Trophoblast cell (in vitro differentiated cells and primary cell): ENCODE data around the gene ATP6V0E2.

Experiments
- DNase-seq, 2 donors: peaks; one replicate each; pipeline ENCODE4 v3.0.0-alpha.2; 2016
- H2AFZ ChIP-seq: 2 replicates; pipeline ENCODE4 v1.6.1; 2013; ENCODE audit warnings: low read length, moderate library complexity, mild to moderate bottlenecking; ENCODE audit not compliant: insufficient read depth, poor library complexity
- H2AK5ac ChIP-seq: 2 replicates; pipeline ENCODE4 v1.6.1; 2013; ENCODE audit warnings: mild to moderate bottlenecking, low read length
- H2BK120ac ChIP-seq: 2 replicates; pipeline ENCODE4 v1.6.1; 2013; ENCODE audit warnings: low read length, mild to moderate bottlenecking, moderate library complexity; ENCODE audit not compliant: insufficient read depth, poor library complexity
- H2BK12ac ChIP-seq: 2 replicates; pipeline ENCODE4 v1.6.1; 2013; ENCODE audit warnings: mild to moderate bottlenecking, low read length, moderate library complexity
- H2BK5ac ChIP-seq: 2 replicates; pipeline ENCODE4 v1.6.1; 2013; ENCODE audit warnings: low read length, low read depth, moderate library complexity, mild to moderate bottlenecking; ENCODE audit not compliant: poor library complexity
- H3K14ac ChIP-seq: 2 replicates; pipeline ENCODE4 v1.6.1; 2013; ENCODE audit warnings: mild to moderate bottlenecking, low read length
- H3K18ac ChIP-seq: 2 replicates; pipeline ENCODE4 v1.6.1; 2013; ENCODE audit warnings: mild to moderate bottlenecking, low read length
- H3K23ac ChIP-seq: 2 replicates; pipeline ENCODE4 v1.6.1; 2013; ENCODE audit warnings: low read length
- H3K27ac ChIP-seq: 2 replicates; pipeline ENCODE4 v1.5.1; 2013; ENCODE audit warnings: low read depth, mild to moderate bottlenecking, inconsistent platforms, low read length, moderate library complexity
- H3K27me3 ChIP-seq: 2 replicates; pipeline ENCODE4 v1.6.1; 2013; ENCODE audit warnings: inconsistent platforms, mild to moderate bottlenecking, low read length, moderate library complexity; ENCODE audit not compliant: insufficient read depth
- H3K36me3 ChIP-seq, 2 experiments: 1 replicate in 1 of 2; 2 replicates in 1 of 2; pipeline ENCODE4 v1.6.1; 2013; ENCODE audit warnings: low read length in 2 of 2, mild to moderate bottlenecking in 2 of 2, moderate library complexity in 1 of 2; ENCODE audit not compliant: insufficient read depth in 2 of 2, control insufficient read depth in 1 of 2
- H3K4ac ChIP-seq: 2 replicates; pipeline ENCODE4 v1.6.1; 2013; ENCODE audit warnings: low read depth, mild to moderate bottlenecking, low read length, moderate library complexity
- H3K4me1 ChIP-seq, 2 experiments: 1 replicate in 1 of 2; 2 replicates in 1 of 2; pipeline ENCODE4 v1.6.1; 2013; ENCODE audit warnings: low read length in 2 of 2, mild to moderate bottlenecking in 2 of 2, moderate library complexity in 1 of 2; ENCODE audit not compliant: insufficient read depth in 2 of 2, control insufficient read depth in 1 of 2
- H3K4me2 ChIP-seq: 2 replicates; pipeline ENCODE4 v1.6.1; 2013; ENCODE audit warnings: inconsistent platforms, mild to moderate bottlenecking, low read length, moderate library complexity
- H3K4me3 ChIP-seq: 2 replicates; pipeline ENCODE4 v1.5.1; 2013; ENCODE audit warnings: mild to moderate bottlenecking, low read depth, low read length, inconsistent platforms
- H3K79me1 ChIP-seq: one replicate; pipeline ENCODE4 v1.6.1; 2013; ENCODE audit warnings: low read length
- H3K79me2 ChIP-seq: 2 replicates; pipeline ENCODE4 v1.6.1; 2013; ENCODE audit warnings: low read length, mild to moderate bottlenecking; ENCODE audit not compliant: control insufficient read depth, insufficient read depth, poor library complexity
- H3K9ac ChIP-seq: 2 replicates; pipeline ENCODE4 v1.6.1; 2013; ENCODE audit warnings: mild to moderate bottlenecking, low read length
- H3K9me3 ChIP-seq: 2 replicates; pipeline ENCODE4 v1.6.1; 2013; ENCODE audit warnings: low read depth, mild to moderate bottlenecking, control low read depth, inconsistent platforms, low read length; ENCODE audit not compliant: insufficient read depth
- H4K12ac ChIP-seq: 2 replicates; pipeline ENCODE4 v1.6.1; 2013; ENCODE audit warnings: low read depth, mild to moderate bottlenecking, low read length, moderate library complexity
- H4K8ac ChIP-seq: 2 replicates; pipeline ENCODE4 v1.6.1; 2013; ENCODE audit warnings: low read depth, mild to moderate bottlenecking, low read length, moderate library complexity
- H4K91ac ChIP-seq: one replicate; pipeline ENCODE4 v1.6.1; 2013; ENCODE audit warnings: low read depth, mild to moderate bottlenecking, low read length, moderate library complexity
- WGBS: extraction: QIAGEN DNeasy Blood & Tissue Kit; methylation state at CpG from one replicate; pipeline ENCODE4 v1.1.7; 2013; ENCODE audit warnings: missing lambda C conversion rate; ENCODE audit not compliant: insufficient read length, insufficient coverage; ENCODE audit errors: extremely low coverage; 5-methylcytosine and 5-hydroxymethylcytosine counted together

ATP6V0E2 gene

DNA sequence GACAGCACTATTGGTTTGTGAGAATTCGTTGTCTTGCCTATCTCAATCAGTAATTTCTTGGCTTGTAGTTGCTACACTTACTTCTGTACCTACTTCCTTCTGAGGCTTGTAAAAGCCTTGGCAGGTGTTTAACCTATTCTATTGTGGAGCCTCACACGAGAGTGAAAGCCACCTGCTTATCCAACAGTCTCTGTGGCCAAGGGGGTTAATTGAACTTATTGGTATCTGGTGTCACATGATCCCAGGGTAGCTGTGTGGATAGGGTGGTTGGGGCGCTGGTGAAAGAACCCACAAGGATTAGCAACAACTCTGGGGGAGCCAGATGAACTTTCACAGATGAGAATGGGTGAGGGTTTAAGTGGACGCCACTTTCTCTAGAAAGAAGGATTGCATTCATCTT is 13.9 kb upstream of the ATP6V0E2 start:
- Histone ChIP-seq H3K4me3 (no peak overlapping the region), H3K18ac (no peak overlapping the region), H3K23ac (no peak overlapping the region), H4K12ac (no peak overlapping the region), H3K9ac (no peak overlapping the region), H2AK5ac (no peak overlapping the region), H2BK12ac (no peak overlapping the region), H2BK5ac (no peak overlapping the region), H3K9me3 (no peaks in the 10 kb centered on the region), H3K36me3 (peaks cover 0 to 4% of the 10 kb centered on the region in 2 experiments), H3K14ac (no peak overlapping the region), H3K4me1 (peaks cover 6 to 10% of the 10 kb centered on the region in 2 experiments), H3K79me1 (no peaks in the 10 kb centered on the region), H3K79me2 (no peaks in the 10 kb centered on the region), H3K4ac (no peak overlapping the region), H2AFZ (no peak overlapping the region), H3K4me2 (no peak overlapping the region), H3K27ac (no peak overlapping the region), H2BK120ac (no peak overlapping the region), H4K8ac (no peak overlapping the region), H3K27me3 (no peaks in the 10 kb centered on the region), H4K91ac (no peak overlapping the region)
- no peak for DNase-seq
- no CpG with 5 or more reads among the region's 4 CpGs for WGBS

DNA sequence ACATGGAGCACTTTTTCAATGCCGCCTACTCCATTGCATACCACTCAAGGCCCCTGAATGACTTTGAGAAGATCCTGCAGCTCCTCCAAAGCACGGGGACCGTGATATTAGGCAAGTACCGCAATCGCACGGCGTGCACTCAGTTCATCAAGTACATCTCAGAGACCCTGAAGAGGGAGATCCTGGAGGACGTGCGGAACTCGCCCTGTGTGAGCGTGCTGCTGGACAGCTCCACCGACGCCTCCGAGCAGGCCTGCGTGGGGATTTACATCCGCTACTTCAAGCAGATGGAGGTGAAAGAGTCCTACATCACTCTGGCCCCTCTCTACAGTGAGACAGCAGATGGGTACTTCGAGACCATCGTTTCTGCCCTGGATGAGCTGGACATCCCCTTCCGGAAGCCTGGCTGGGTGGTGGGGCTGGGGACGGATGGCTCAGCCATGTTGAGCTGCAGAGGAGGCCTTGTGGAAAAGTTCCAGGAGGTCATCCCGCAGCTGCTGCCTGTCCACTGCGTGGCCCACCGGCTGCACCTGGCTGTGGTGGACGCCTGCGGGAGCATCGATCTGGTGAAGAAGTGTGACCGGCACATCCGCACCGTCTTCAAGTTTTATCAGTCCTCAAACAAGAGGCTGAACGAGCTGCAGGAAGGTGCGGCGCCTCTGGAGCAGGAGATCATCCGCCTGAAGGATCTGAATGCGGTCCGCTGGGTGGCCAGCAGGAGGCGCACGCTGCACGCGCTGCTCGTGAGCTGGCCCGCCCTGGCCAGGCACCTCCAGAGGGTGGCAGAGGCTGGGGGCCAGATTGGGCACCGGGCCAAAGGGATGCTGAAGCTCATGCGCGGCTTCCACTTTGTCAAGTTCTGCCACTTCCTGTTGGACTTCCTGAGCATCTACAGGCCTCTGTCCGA is 12.7 kb upstream of the ATP6V0E2 start:
- peak in 1 of 2 donors; percentile 6 for DNase-seq
- Histone ChIP-seq H3K36me3 (peaks cover 0 to 4% of the 10 kb centered on the region in 2 experiments), H2AK5ac (no peak overlapping the region), H3K27ac (no peak overlapping the region), H3K79me2 (no peaks in the 10 kb centered on the region), H2BK12ac (no peak overlapping the region), H3K18ac (no peak overlapping the region), H3K79me1 (no peaks in the 10 kb centered on the region), H3K4me2 (no peak overlapping the region), H3K4me3 (no peak overlapping the region), H2AFZ (no peak overlapping the region), H4K8ac (no peak overlapping the region), H3K9me3 (no peaks in the 10 kb centered on the region), H3K4me1 (no peaks in the 10 kb centered on the region), H3K27me3 (no peaks in the 10 kb centered on the region), H3K4ac (no peak overlapping the region), H2BK5ac (no peak overlapping the region), H3K9ac (no peak overlapping the region), H4K12ac (no peak overlapping the region), H2BK120ac (no peak overlapping the region), H4K91ac (no peak overlapping the region), H3K14ac (no peak overlapping the region), H3K23ac (no peak overlapping the region)
- no CpG with 5 or more reads among the region's 45 CpGs for WGBS

DNA sequence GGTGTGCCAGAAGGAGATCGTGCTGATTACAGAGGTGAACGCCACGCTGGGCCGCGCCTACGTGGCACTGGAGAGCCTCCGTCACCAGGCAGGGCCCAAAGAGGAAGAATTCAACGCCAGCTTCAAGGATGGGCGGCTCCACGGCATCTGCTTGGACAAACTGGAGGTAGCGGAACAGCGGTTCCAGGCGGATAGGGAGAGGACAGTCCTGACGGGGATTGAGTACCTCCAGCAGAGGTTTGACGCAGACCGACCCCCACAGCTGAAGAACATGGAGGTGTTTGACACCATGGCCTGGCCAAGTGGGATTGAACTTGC is 12.1 kb upstream of the ATP6V0E2 start:
- Histone ChIP-seq H3K4me3 (no peak overlapping the region), H3K4ac (no peak overlapping the region), H2BK120ac (no peak overlapping the region), H3K14ac (no peak overlapping the region), H3K79me2 (no peaks in the 10 kb centered on the region), H3K9ac (no peak overlapping the region), H3K23ac (no peak overlapping the region), H2AK5ac (no peak overlapping the region), H3K4me2 (no peak overlapping the region), H3K27ac (no peak overlapping the region), H3K18ac (no peak overlapping the region), H2AFZ (no peak overlapping the region), H3K4me1 (no peaks in the 10 kb centered on the region), H4K8ac (no peak overlapping the region), H4K91ac (no peak overlapping the region), H4K12ac (no peak overlapping the region), H3K79me1 (no peaks in the 10 kb centered on the region), H3K27me3 (no peaks in the 10 kb centered on the region), H2BK12ac (no peak overlapping the region), H2BK5ac (no peak overlapping the region), H3K9me3 (no peaks in the 10 kb centered on the region), H3K36me3 (peaks cover 0 to 4% of the 10 kb centered on the region in 2 experiments)
- DNase-seq = no peak
- no CpG with 5 or more reads among the region's 16 CpGs for WGBS

DNA sequence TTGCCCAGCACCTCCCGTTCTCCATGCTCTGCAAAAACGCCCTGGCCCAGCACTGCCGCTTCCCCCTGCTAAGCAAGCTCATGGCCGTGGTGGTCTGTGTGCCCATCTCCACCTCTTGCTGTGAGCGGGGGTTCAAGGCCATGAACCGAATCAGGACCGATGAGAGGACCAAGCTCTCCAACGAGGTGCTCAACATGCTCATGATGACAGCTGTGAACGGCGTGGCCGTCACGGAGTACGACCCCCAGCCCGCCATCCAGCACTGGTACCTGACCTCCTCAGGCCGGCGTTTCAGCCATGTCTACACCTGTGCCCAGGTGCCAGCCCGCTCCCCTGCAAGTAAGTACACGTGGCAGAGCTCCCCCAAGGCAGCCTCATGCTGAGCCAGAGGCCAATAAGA is 11.6 kb upstream of the ATP6V0E2 start:
- no peak overlapping the region for H2BK120ac ChIP-seq
- H3K14ac ChIP-seq = no peak overlapping the region
- no peak overlapping the region for H3K18ac ChIP-seq
- H2AFZ ChIP-seq = no peak overlapping the region
- no peak overlapping the region for H3K27ac ChIP-seq
- H3K4me2 ChIP-seq = no peak overlapping the region
- no peak for DNase-seq
- H3K4me1 ChIP-seq = no peaks in the 10 kb centered on the region
- H3K79me1 ChIP-seq = no peaks in the 10 kb centered on the region
- WGBS = no CpG with 5 or more reads among the region's 18 CpGs
- H3K23ac ChIP-seq = no peak overlapping the region
- no peaks in the 10 kb centered on the region for H3K27me3 ChIP-seq
- H3K9me3 ChIP-seq = no peaks in the 10 kb centered on the region
- H2BK12ac ChIP-seq = no peak overlapping the region
- H2BK5ac ChIP-seq = no peak overlapping the region
- no peak overlapping the region for H3K4me3 ChIP-seq
- no peak overlapping the region for H4K8ac ChIP-seq
- H3K36me3 ChIP-seq = peaks cover 0 to 4% of the 10 kb centered on the region in 2 experiments
- no peaks in the 10 kb centered on the region for H3K79me2 ChIP-seq
- no peak overlapping the region for H3K4ac ChIP-seq
- no peak overlapping the region for H4K12ac ChIP-seq
- H4K91ac ChIP-seq = no peak overlapping the region
- no peak overlapping the region for H3K9ac ChIP-seq
- no peak overlapping the region for H2AK5ac ChIP-seq
